GM18907 (cell line): ENCODE measurements around the gene CLDN14.
"Not testable (repeated sequence)": the region's sequence is repeated elsewhere in the genome, so short reads cannot be mapped to it uniquely, and the experiment has no call there.

Experiments used
- ATAC-seq: cut with Tn5 transposase; IDR thresholded peaks from one replicate; pipeline ENCODE4 v1.9.1; 2021; ENCODE audit warnings: mild to moderate bottlenecking, moderate library complexity; ENCODE audit not compliant: unreplicated experiment

The CLDN14 gene

DNA sequence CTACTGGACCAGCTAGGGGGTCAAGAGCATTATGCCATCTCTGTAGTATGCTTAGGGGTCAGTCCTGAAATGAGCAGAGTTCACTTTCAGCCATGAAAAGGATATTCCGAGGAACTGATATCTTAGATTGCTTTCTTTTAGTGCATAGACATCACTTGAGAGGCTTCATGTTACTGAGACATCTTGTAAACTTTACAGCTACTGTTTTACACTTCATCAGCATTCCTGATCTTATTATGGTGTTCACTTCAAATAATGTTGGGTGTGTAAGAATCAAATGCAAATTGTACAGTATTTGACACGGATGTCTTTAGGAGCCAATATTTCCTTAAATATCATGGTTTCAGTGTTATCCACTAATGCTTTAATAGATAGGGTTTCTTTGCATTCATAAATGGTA lies 22.4 kb upstream of the CLDN14 start:
- no peak for ATAC-seq

DNA sequence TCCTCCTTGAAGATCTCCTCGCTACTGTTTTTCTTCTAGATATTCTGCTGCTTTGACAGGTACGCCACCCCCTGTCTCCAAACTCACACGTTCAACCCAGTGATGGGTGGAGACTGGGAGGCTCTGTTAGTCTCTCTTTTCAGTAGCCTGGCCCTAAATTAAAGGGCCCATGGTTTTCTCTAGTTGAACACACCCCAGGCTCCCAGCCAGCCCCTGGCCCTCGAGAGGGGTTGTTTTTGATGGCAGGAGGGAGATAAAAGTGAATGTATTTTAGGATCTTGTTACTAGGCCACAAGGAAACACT lies 21.6 kb upstream of the CLDN14 start:
- no peak for ATAC-seq

DNA sequence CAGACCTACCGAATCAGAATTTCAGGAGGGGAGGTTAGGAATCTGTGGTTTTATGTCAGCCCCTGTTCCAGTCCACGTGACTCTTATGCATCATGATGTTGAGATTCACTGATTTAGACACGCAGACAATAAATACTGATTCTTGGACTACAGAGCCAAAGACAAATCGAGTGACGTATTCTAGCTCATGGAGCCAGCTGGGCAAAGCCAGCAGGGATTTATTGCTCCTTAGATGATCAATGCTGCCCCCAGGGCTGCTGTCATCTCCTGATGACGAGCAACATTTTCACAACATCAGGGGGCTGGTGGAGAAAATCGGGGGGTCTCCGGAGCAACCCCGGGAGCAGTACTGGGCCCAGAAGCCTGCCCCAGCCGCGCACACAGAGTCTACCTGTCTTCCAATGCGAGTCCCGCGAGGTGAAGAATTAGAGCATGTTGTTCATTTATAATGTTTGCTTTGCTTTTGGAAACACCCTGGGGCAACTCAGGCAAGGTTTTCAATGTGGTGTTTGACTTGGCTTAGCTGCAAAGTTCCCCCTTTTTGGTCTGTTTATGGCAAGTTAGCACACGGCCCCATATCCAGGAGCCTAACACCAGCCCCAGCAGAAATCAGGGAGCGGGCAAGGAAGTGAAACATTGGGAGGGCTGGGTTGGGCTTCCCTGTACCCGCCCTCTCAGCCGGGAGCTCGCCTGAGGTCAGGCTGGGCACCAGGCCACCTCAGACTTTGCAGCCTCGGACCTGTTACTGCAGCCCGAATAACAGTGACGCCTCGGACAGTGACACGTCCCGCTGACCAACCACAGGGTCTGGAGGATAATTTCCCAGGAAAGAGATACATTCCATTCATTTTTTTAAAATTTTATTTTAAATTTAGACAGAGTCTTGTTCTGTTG lies 19.9 kb upstream of the CLDN14 start:
- no peak for ATAC-seq

DNA sequence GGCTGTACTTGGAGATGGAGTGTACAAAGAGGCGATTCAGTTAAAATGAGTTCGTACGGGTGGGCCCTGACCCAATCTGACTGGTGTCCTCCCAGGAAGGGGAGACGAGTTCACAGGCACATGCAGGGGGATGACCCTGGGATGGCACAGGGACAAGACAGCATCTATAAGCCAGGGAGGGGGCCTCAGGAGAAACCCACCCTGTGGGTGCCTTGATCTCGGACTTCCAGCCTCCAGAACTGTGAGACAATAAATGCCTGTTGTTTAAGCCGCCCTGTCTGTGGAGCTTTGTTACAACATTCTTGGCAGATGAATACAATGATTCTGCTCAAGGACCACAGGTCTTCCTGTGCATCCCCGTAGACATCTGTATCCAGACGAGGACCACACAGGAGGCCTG lies 14.6 kb upstream of the CLDN14 start:
- no peak for ATAC-seq

DNA sequence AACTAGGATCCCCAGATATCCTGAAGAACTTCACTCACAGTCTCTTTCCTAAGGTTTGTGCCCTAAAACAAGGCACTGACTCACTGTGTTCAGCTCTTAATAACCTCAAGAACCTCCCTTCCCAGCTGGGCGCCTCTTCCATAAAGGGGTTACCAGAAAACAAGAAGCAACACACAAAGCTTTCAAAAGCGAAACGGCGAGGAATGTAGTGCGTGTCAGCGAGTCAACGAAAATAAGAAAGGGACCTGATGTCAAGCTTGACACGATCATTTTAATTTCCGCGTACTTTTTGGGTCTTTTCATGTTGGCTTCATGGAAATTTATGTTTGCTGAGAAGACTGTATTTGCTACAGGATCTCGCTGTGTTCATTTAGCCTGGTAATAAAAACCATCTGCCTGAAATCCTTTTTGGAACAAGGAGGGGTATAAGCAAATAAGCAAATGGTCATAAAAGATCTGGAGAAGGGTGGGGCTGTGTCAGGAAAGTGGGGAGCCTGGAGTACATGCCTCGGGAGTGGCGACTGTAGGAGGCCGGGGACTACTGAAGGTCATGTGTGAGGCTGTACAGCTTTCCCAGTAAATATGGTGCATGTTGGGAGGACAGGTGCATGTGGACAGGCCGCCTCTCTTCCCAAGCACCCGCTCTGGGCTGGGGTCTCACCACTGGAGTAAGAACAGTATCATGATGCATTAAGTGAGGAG lies 11.4 kb upstream of the CLDN14 start:
- ATAC-seq = no peak

DNA sequence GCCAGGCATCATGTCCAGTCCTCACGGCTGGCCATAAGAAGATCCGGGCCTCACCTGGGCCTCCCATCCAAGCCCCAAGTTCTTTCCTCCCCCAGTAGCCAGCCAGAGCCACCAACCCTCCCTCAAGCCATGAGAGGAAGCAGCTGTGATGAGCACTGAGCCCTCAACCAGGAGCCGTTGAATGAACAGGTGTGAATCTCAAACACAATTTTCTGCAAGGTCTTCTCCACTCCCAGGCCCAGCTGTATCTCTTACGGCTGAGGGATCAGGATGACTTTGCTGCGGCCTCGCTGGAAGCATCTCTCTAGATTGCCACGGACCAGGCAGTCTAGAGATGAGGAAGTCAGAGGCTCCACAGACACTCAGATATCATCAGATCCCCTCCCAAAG lies 9.8 kb upstream of the CLDN14 start:
- no peak for ATAC-seq

DNA sequence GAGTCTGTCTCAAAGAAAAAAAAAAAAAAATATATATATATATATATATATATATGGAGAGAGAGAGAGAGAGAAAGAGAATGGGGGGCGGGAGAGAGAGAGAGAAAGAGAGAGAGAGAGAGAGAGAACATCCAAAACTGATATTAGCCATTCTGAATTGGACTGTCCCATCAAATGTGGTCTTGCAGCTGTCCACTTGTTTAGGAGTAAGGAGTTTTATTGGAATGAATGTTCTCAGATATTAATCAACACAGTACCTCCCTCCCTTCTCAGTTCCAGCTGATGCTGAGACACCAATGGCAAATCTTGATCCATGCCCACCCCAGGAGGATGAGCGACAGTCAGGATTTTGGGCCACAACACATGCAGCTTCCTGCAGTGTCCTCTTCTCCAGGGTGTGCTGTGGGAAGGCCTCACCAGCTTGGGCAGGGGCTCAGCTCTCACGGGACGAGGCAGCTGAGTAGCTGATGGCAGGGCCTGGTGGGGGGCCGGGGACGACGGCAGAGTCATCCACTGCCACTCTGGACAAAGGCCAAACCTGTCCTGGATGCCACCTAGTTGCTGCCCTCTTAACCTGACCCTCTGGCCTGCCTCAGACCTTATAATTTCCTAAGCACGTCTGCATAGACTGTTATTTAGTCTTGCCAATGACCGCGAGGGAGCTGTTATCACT lies 9.3 kb upstream of the CLDN14 start:
- no peak for ATAC-seq

DNA sequence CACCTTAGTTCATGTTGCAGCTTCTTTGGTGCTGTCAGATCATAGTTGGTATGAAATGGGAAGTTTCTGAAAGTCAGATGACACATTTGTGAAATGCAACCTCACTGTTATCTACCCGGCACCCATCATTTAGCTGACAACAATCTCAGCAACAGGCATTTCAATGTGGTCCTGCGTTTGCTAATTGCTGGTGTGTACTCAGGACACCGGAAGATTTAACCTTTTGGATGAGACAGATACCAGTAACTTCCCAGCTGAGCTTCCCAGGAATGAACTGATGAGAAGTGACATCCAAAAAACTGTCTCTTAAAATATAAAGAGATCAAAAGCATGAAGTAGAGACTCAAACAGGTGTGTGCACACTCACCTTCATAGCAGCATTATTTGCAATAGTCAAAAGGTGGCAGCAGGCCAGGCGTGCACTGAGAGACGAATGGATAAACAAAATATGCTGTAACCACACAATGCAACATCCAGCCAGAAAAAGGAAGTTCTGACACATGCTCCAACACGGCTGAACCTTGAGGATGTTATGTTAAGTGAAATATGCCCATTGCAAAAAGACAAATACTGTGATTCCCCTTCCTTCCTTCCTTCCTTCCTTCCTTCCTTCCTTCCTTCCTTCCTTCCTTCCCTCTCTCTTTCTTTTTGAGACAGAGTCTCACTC lies 7.9 kb upstream of the CLDN14 start:
- no peak for ATAC-seq

DNA sequence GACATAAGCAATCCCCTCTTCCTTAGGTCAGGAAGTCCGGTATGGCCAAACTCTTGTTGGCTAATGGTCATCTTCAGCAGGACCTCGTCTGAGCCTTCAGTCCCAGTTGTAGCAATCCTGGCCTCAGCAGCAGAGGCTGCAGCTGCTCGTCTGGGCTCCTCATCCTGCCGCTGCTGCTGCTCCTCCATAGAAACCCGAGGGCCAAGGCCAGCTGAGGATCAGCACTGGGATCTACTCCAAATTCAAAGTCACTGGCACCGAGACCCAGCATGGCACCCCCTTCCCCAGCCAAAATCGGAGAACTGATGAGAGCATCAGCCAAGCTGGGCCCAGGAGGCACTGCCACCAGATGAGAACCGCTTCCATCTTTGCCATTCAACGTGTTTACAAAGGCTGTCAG lies 6.3 kb upstream of the CLDN14 start:
- ATAC-seq = no peak

DNA sequence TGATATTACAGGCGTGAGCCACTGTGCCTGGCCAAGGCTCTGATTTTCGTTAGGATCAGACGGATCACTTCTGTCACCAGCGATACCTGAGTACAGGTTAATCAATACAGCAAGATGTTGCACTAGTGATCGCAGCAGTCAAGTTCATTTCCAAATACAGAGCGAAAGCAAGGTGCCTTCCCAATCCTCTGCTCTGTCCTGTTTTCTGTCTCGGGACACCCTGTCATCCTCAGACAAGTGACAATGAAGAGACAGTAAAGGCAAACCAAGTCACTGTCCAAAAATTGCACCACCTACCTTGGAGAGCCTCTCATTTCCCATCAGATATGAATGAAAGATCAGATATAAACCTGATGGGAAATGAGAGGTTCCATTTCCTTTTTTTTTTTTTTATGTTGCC lies 5.6 kb upstream of the CLDN14 start:
- ATAC-seq = no peak

DNA sequence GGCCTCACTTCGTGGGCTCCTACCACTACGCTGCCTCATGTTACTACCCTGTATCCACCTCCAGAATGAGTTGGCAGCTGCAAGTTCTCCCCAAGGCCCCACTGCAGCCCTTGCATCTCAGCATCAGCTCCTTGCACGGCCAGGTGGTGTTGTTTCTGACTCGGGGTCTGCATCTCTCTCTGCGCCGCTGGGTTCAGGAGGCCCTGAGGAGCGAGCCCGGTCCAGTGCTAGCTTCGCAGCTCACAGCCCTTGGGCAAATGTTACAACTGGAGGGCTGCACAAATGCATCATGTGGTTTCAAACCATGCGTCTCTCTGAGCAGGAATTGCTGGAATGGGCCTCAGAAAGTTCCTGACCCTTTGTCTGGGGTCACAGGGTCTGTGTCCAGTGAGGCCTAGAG lies 3.2 kb upstream of the CLDN14 start:
- ATAC-seq = no peak

DNA sequence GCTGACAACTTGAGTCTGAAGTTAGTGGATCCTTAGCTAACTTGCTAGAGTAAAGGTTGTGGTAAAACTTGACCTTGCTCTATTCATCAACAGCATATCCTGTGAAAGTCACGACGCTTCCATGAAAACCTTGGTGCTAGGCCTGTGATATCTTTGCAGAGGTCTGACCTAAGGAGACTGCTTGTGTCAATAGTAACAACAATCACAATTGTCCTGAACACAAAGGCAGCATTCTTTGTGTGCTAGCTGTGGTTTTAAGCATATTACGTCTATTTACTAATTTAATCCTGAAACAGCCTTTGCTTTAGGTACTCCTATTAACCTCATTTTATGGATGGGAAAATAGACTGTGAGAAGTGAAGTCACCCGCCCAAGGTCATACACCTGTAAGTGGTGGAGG lies 2.8 kb upstream of the CLDN14 start:
- ATAC-seq = no peak

DNA sequence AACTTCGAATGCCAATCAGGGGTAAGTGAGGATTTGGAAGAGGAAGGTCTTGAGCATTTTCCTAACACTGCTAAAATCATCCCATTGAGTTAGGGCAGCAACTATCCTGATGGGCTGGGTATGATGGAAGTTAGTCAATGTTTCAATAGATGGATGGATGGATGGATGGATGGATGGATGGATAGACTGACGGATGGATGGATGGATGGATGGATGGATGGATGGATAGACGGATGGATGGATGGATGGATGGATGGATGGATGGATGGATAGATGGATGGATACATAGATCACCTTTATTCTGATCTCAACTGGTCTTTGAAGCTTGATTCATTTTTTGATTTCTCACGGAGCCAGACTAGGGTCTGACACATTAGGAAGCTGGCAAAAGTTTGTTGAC lies 2.3 kb upstream of the CLDN14 start:
- no peak for ATAC-seq

DNA sequence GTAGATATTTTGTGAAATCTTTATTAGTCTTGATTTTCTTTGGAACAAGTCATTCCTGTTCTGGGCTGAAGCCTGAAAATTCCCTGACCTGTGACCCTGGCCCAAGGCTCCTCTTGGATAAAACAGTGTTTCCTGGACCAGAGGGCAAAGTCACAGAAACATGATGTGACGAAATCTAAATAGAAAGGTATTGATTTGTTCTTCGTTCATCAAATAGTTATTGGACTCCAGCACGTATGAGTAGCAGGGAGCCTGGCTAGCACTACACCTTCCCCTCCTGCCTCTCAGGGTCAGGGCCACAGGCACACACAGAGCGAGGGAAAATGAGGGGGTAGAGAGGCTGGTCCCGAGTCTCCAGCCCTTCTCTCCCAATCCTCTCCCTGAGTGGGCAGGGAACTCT lies 1.7 kb upstream of the CLDN14 start:
- ATAC-seq = no peak

DNA sequence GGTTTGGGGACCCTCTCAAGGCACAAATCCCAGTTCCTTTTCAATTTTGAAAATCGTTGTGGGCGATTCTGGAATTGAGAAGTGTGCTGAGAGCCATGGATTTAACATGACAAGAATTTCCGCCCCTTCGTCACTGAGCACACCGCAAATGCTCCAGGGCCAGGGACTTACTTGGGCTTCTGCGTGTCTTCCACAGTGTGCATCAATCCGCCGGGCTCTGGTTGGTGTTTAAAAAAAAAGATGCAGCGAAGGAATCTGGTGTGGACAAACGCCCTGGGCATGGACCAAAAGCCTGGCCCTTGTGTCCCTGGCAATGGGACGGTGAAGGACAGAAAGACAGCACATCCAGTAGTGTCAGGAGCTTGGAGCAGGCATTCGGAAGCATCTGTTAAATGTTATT lies 696 bp upstream of the CLDN14 start:
- no peak for ATAC-seq

DNA sequence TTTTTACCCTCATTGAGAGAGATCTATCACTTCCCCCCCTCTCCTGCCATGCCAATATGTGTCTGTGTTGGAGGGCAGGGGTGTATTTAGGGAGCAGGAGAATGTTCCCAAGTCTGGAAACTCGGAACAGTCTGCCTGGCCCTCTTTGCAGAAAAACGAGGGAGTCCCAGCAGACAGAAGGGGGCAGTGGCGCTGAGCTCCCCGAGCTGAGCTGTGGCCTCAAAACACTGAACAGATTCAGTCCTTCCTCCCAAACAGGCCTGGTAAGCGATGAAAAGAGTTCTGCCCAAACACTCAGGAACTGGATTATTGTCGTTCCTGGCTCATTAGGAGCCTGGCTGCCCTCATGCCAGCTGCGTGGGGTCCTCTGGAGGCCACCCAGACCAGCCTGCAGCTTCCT lies 981 bp downstream of the CLDN14 start:
- no peak for ATAC-seq

DNA sequence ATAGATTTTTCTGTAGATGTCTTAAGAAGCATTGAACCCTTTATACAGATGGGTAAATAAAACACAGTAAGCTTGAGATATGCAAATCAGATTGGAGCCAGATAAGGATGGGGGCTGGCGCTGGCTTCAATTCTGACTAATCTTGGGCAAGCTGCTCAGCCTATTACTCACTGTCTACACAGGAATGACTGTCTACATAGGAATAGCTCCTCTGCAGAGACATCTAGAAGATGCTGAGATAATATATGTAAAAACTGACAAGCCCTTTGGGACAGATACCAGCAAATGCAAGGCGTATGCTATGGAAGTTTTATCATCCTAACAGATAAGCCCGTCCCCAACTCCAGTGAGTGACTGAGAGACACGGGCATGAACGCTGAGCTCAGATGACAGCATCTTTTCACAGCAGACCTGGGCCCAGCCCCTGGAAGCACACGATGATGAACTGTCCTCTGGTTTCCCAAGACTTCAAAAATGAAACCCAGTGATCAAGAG lies 1.7 kb downstream of the CLDN14 start:
- ATAC-seq = no peak

DNA sequence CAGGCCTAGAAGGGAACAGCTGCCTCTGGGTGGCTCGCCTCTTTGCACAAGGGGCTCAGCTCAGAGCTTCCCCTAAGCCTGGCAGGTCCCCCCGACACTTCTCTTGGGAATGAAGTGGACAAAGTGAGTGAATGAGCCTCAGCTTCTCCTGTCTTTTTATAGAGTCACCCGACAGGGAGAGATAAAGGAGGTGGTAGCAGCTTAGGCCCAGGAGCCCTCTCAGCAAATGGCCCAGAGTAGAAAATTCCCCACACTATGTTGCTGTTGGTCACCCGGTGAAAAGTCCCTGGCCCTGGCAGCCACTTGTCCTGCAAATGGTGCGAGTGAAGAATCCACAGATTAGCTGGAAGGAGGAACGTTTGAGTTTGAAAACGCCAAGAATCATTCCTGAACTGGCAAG lies 2.4 kb downstream of the CLDN14 start:
- ATAC-seq = no peak

DNA sequence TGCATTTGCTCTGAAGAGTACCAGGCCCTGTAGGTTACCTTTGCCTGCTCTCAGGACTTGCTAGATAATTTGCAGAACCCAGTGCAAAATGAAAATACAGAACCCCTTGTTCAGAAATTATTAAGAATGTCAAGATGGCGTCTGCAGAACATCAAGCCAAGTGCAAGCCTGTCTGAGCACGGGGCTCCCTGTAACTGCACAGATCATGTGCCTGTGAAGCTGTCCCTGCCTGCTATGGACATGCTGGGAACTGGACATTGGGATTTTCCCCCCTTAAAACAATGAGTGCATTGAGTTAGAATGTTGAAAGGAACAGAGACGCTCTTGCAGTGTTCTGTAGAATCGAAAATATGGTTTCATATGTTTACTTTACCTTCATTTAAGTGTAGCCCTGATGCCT lies 2.9 kb downstream of the CLDN14 start:
- ATAC-seq = no peak

DNA sequence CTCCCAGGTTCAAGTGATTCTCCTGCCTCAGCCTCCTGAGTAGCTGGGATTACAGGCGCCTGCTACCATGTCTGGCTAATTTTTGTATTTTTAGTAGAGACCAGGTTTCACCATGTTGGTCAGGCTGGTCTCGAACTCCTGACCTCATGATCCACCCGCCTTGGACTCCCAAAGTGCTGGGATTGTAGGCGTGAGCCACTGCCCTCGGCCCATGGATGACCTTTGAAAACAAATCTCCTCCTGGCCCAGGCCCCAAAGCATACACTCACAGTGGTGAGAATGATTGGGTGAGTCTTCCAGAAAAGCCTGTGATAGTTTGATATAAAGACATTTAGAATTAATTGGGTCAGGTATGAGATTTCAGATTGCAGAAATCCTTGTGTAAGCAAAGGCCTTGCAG lies 3.4 kb downstream of the CLDN14 start:
- ATAC-seq = not testable (repeated sequence)

DNA sequence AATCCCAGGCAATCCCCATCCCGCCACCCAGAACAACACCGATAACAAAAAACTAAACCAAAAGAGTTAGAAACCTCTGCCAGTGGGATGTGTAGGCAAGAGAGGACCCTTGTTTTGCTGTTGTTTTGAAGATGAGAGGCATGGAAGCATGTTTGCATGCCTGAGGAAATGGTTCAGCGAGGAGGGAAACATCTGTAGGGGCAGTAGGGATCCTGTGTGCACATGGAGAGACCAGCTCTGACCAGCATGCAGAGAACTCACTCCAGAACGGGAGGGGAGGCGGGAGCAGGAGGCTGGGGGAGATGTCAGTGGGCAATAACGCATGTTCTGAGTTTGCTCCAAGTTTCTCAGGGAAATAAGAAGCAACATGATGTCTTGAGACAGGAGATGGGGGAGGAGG lies 5.3 kb downstream of the CLDN14 start:
- no peak for ATAC-seq
